Chondrocyte (in vitro differentiated cells): Measurements from ENCODE around the gene ODC1. TPM values are rescaled to one million over a fixed set of nuclear protein-coding genes. Genes with fewer than 3 reads are reported as not detected.

Experiments
- DNase-seq: peaks from one replicate; pipeline ENCODE4 v3.0.0; 2021; ENCODE audit warnings: mixed read lengths, low spot score
- H3K27ac Mint-ChIP-seq: one replicate; pipeline ENCODE4 v1.8.0; 2021; ENCODE audit warnings: mild to moderate bottlenecking, moderate library complexity, mixed read lengths; ENCODE audit not compliant: unreplicated experiment
- H3K27me3 Mint-ChIP-seq: 2 replicates; pipeline ENCODE4 v1.8.0; 2021; ENCODE audit warnings: low read depth, mixed read lengths
- H3K36me3 Mint-ChIP-seq: 2 replicates; pipeline ENCODE4 v1.8.0; 2021; ENCODE audit warnings: low read depth, mixed read lengths
- H3K4me1 Mint-ChIP-seq: 2 replicates; pipeline ENCODE4 v1.8.0; 2021; ENCODE audit warnings: low read depth, mild to moderate bottlenecking, mixed read lengths
- H3K4me3 Mint-ChIP-seq: one replicate; pipeline ENCODE4 v1.8.0; 2021; ENCODE audit warnings: mild to moderate bottlenecking, moderate library complexity, mixed read lengths; ENCODE audit not compliant: unreplicated experiment
- H3K9me3 Mint-ChIP-seq: 2 replicates; pipeline ENCODE4 v1.8.0; 2021; ENCODE audit warnings: low read depth, mixed read lengths
- total RNA-seq: library from RNA; stranded (reverse); gene quantifications from 3 replicates; pipeline ENCODE4 v1.2.1, GENCODE V29; 2021
- TF ChIP-seq, protein P1 (sequence below): fragments of 200-600 bp; sonication (generic); IDR thresholded peaks from 2 replicates; pipeline ENCODE4 v1.5.0; 2021; ENCODE audit warnings: antibody characterized with exemption, mild to moderate bottlenecking, moderate library complexity

The ODC1 gene
- total RNA-seq, 1 donor from 2014 or later = 65.3 TPM

DNA sequence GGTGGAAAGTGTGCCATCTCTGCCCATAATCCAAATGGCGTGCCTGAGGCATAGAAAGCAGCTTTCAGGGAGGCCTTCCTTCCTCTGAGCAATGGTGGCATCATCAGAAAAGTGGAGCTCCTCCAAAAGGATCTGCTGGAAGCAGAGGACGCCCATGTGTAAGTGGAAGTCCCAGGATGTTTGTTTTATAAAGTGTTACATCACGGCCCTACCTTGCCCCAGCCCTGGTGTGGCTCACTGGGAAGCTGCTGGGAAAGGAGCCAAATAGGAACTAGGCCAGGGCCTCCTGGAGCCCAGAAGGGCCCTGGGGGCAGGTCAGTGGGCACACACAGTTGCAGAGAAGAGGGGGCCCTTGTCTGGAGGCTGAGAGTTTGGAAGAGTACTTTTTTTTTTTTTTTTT is 4.2 kb upstream of the ODC1 start:
- H3K9me3 Mint-ChIP-seq = no peaks in the 10 kb centered on the region
- H3K4me3 Mint-ChIP-seq = no peak overlapping the region
- H3K4me1 Mint-ChIP-seq = peaks cover 35% of the 10 kb centered on the region
- DNase-seq = peak; percentile 66
- TF ChIP-seq, protein P1, sequence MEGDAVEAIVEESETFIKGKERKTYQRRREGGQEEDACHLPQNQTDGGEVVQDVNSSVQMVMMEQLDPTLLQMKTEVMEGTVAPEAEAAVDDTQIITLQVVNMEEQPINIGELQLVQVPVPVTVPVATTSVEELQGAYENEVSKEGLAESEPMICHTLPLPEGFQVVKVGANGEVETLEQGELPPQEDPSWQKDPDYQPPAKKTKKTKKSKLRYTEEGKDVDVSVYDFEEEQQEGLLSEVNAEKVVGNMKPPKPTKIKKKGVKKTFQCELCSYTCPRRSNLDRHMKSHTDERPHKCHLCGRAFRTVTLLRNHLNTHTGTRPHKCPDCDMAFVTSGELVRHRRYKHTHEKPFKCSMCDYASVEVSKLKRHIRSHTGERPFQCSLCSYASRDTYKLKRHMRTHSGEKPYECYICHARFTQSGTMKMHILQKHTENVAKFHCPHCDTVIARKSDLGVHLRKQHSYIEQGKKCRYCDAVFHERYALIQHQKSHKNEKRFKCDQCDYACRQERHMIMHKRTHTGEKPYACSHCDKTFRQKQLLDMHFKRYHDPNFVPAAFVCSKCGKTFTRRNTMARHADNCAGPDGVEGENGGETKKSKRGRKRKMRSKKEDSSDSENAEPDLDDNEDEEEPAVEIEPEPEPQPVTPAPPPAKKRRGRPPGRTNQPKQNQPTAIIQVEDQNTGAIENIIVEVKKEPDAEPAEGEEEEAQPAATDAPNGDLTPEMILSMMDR = no peak
- peak overlapping the region; percentile 68 for H3K27ac Mint-ChIP-seq
- H3K36me3 Mint-ChIP-seq = no peaks in the 10 kb centered on the region
- no peaks in the 10 kb centered on the region for H3K27me3 Mint-ChIP-seq

DNA sequence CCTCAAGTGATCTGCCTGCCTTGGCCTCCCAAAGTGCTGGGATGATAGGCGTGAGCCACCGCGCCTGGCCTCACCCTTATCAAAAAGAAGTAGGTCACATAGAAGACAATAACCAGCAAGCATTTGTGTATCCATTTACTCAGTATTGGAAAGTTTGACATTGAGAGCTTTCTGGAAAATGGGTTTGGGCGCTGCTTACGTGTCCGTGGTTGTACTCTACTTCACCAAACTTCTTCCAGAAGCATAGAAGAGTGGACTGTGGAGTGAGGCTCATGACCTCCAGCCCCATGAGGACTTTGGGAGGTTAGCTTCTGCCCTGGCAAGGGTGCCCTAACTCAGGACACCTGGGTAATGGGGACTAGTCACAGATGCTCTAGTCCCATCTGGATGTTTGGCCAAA is 3.7 kb upstream of the ODC1 start:
- no peaks in the 10 kb centered on the region for H3K9me3 Mint-ChIP-seq
- peak; percentile 24 for DNase-seq
- TF ChIP-seq, protein P1 = no peak
- H3K4me3 Mint-ChIP-seq = no peak overlapping the region
- no peaks in the 10 kb centered on the region for H3K27me3 Mint-ChIP-seq
- no peak overlapping the region for H3K27ac Mint-ChIP-seq
- H3K36me3 Mint-ChIP-seq = no peaks in the 10 kb centered on the region
- H3K4me1 Mint-ChIP-seq = peaks cover 39% of the 10 kb centered on the region

DNA sequence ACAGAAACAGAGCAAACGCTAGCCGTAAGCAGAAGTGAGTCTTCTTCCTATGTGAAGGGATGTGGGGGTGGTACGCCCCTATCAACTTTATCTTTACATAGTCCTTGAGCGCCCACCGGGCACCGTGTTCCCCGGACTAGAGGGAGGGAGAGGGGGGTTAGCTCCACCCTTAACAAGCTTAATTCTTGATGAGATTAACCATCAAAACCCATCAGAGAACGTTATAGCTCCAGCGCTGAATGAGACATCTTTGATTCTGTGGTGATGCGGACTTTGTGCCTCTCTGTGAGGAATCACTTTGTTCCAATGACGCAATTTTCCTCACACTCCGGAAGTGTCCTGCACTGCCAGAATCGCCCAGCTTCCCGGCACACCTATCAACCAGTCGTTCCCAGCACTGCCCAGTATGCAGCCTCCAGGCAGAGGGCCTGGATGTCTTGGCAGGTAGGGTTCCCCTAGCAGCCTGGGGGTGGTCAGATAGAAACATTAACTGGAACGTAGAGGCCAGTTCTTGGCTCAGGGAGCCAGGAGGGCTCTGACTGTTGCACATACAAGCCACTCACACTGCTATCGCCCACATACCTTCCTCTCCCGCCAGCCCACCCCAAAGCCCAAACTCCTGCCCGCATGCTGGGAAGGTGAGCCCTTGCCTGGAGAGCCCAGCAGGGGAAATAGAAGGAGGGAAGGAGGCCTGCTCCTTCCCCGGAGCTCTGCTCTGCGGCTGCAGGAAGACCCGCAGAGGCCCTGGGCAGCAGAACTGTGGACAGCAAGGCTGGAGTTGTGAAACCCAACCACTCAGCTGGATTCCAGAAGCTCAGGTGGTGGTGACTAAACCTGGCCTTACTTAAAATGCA is 1.9 kb upstream of the ODC1 start:
- Mint-ChIP-seq H3K9me3 (no peaks in the 10 kb centered on the region), H3K4me3 (no peak overlapping the region), H3K27ac (no peak overlapping the region), H3K27me3 (no peaks in the 10 kb centered on the region), H3K4me1 (peaks cover 53% of the 10 kb centered on the region), H3K36me3 (no peaks in the 10 kb centered on the region)
- TF ChIP-seq, protein P1 = no peak
- peak; percentile 56 for DNase-seq

DNA sequence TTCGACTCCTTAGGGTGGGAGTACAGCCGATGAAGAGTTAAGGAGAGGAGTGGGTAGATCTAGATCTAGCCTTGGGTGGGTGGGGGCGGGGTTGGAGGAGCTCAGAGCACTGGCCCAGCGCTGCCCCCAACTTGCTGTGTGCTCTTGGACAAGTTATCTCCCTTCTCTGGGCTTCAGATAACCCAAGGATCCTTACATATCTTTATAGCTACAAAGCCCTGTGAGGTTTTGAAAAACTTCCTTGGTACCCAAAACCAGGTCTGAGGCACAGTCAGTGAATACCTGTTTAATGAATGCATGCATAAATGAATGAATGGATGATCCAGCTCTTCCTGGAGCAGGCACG is 1.3 kb upstream of the ODC1 start:
- Mint-ChIP-seq H3K27ac (peak overlapping the region; percentile 54), H3K27me3 (no peaks in the 10 kb centered on the region), H3K4me1 (peaks cover 52% of the 10 kb centered on the region), H3K9me3 (no peaks in the 10 kb centered on the region), H3K4me3 (peak overlapping the region; percentile 62), H3K36me3 (peaks cover 4% of the 10 kb centered on the region)
- TF ChIP-seq, protein P1 = no peak
- DNase-seq = no peak

DNA sequence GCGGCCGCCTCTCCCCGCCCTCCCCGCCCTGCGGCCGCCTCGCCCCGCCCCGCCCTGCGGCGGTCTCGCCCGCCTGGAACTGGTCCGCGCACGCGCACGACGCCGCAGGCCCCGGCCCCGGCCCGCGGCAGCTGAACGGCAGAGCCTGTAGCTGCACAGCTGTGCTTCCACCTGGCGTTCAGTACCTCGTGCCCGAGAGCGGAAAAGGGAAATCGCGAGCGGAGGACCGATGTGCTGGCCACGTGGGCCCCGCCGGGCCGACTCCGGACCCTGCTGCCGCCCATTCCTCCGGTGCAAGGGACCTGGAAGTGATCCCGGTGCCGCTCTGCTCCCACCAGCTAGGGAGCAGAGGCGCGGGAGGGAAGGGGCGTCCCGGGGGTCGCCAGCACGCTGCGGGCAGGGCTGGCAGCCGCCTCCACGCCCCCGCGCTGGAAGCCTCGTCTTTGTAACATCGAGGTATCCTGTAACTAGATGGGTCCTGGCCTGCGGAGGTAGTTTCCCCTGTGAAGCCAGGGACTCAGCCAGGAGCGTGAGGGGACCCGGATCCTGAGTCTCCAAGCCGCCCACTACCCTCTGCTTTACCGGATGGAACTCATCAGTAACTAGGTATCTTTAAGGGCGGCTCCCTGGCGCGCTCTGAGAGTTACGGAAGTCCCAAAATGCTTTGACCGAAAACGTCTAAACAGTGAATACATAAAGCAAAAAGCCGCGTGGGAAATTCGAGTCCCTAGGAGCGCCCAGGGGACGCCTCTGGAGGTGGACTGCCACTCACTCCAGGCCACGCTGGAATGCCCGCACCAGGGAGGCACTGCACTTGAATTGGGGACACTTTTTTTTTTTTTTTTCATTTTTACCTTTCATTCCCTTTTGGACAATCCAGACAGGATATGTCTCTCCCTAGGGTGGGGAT is 704 bp upstream of the ODC1 start:
- TF ChIP-seq, protein P1 = peak; percentile 49
- DNase-seq = peak; percentile 94
- peaks cover 9% of the 10 kb centered on the region for H3K36me3 Mint-ChIP-seq
- H3K27me3 Mint-ChIP-seq = no peaks in the 10 kb centered on the region
- H3K4me1 Mint-ChIP-seq = peaks cover 46% of the 10 kb centered on the region
- peak overlapping the region; percentile 62 for H3K4me3 Mint-ChIP-seq
- no peaks in the 10 kb centered on the region for H3K9me3 Mint-ChIP-seq
- H3K27ac Mint-ChIP-seq = peak overlapping the region; percentile 54
